Heart left ventricle (tissue), 13 donors: ENCODE data around the gene STC2.

Experiments used
- CTCF ChIP-seq, 12 donors: fragments of 200-600 bp; sonication (generic) in 4 of 12; IDR thresholded peaks; one replicate each; pipeline versions ENCODE4 v1.5.0 to v1.8.0; 2018 to 2022; ENCODE audit warnings: antibody characterized with exemption in 12 of 12, mild to moderate bottlenecking in 5 of 12
- POLR2A ChIP-seq, 2 donors: fragments of 450-650 bp; IDR thresholded peaks; one replicate each; pipeline ENCODE4 v1.6.1; 2017; ENCODE audit warnings: antibody characterized with exemption in 2 of 2, mild to moderate bottlenecking in 2 of 2, moderate library complexity in 2 of 2
- donor health status: ischemic (EF 13 %, LVEDD 7.1; RV severe dilation, severe dysfunction).
- donor health status: DM: no; HTN: yes; CAD: no.
- donor health status: DM: no; HTN: no; CAD: no.
- donor health status: ischemic (EF 25% LVEDD 6.9; RV normal size, moderate dysfunction).
- donor health status: ischemic (EF 25% LVEDD 5.7; RV mildly dilated, moderate dysfunction).
- donor health status: ischemic (EF 35%, LVEDD 5.7; RV mildly dilated, moderate dysfunction).
- donor health status: nonischemic (EF 11% LVEDD 7.7; RV severe dilation, severe dysfunction).
- donor health status: DM: yes; HTN: yes; CAD: no.
- donor health status: PGD.
- donor health status: ischemic (EF 29% LVEDD 5.4; RV normal size, mild dysfunction).
- donor health status: nonischemic (EF 23%, LVEDD 6.1; RV moderate dilation, normal function).

- no peak for TF ChIP-seq CTCF (IDR thresholded peaks at IDR 0.05)
- no peak for TF ChIP-seq POLR2A (IDR thresholded peaks at IDR 0.05)
These were observed 14.8 kb downstream of the STC2 start for GRCh38 chr5:173313351-173313801.
